GM12801 (cell line): ENCODE data around the gene FOXP3.

Experiments
- CTCF ChIP-seq: IDR thresholded peaks from one replicate; pipeline ENCODE4 v1.5.1; 2011; ENCODE audit warnings: control low read depth; ENCODE audit not compliant: insufficient read length; ENCODE audit errors: extremely low read depth

The FOXP3 gene

GRCh38 chrX:49209434-49210251 lies 54.9 kb downstream of the FOXP3 start:
- no peak for TF ChIP-seq CTCF

- TF ChIP-seq CTCF, result no peak
Measured at GRCh38 chrX:49208399-49208798, 56.1 kb downstream of the FOXP3 start.

- no peak for TF ChIP-seq CTCF
Measured at GRCh38 chrX:49206543-49206942, 58.0 kb downstream of the FOXP3 start.

- TF ChIP-seq CTCF, result no peak
Measured at GRCh38 chrX:49205443-49205842, 59.1 kb downstream of the FOXP3 start.

- no peak for TF ChIP-seq CTCF
Measured at GRCh38 chrX:49204709-49205108, 59.8 kb downstream of the FOXP3 start.

- TF ChIP-seq CTCF, result no peak
Measured at GRCh38 chrX:49204017-49204416, 60.5 kb downstream of the FOXP3 start.

- TF ChIP-seq CTCF, result no peak
Measured at GRCh38 chrX:49203536-49203935, 61.0 kb downstream of the FOXP3 start.

GRCh38 chrX:49202022-49202421 lies 62.5 kb downstream of the FOXP3 start:
- no peak for TF ChIP-seq CTCF
